HK-2 (cell line): ENCODE data around the gene CCL4L2.
"Not testable (repeated sequence)": the region's sequence is repeated elsewhere in the genome, so short reads cannot be mapped to it uniquely, and the experiment has no call there.

Experiments used
- DNase-seq: peaks from one replicate; pipeline ENCODE4 v3.0.0-alpha.2; 2018; ENCODE audit not compliant: unreplicated experiment

The CCL4L2 gene

DNA sequence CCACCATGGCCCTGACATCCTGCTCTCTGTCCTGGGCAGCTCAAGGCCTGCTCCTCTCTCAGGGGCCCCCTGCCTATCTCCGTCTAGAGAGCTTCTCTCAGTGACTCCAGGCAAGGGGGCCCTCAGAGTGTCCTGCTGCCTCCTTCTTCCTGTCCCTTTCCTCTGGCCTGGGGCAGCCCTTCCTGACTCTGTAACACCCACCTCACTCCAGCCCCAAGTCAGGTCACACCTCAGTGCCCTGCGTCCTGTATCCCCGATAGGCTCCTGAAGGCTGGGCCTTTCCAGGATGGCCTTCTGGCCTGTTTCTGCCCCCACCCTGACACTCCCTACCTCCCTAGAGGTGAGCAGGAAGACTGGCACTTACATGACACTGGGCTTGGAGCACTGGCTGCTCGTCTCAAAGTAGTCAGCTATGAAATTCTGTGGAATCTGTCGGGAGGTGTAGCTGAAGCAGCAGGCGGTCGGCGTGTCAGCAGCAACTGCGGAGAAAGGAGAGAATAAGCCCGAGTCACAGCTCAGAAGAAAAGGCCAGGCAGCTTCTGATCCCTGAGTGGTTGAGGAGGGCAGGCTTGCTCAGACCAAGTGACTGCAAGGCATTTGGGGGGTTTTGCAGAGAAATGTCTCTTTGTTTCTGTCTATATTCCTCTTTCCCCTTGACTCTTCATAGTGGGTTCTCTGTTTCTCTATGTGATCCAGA lies 15.3 kb upstream of the CCL4L2 start:
- no peak for DNase-seq

GRCh38 chr17:36196131-36196486 lies 14.8 kb upstream of the CCL4L2 start:
- no peak for DNase-seq

DNA sequence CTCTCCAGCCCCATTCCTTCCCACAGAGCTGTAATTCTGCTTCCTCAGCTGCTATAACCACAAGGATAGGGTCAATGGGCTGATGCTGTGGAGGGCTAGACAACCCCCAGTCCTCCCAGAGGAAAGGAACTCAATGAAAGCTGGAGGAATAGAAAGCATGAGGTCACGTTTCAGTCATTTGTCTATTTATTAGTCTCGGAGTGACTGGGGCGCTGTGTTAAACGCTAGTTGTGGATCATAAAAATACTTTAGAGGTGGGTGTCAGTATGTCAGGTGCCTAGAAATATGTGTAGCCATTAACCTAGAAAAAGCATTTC lies 13.5 kb upstream of the CCL4L2 start:
- no peak for DNase-seq

DNA sequence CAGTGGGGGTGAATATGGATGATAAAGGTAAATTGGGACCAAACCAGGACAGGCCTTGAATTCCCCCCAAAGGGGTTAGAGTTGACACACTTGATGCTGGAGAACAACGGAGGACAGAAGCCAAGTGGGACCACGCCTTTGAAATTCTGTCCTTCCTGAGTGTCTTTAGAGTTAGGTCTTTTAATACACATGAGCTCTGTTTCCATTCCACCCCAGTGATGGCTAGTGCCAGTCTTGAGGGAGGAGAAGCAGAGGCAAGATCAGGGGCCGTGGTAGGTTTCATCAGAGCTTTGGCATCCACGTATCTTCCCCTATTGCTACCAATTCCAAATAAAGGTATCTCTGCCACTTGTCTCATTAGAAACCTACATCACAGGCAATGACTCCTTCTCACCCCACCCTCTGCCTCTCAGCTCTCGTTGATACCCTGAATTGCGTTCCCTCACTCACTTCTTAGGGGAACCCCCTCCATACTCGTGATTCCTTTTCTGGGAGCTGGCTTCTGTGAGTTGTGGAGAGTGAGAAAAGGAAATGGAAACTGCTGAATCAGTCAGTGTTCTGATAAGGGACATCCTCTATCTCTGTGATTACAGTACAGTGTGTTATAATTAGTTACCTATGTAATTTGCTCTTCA lies 11.9 kb upstream of the CCL4L2 start:
- DNase-seq, result no peak

DNA sequence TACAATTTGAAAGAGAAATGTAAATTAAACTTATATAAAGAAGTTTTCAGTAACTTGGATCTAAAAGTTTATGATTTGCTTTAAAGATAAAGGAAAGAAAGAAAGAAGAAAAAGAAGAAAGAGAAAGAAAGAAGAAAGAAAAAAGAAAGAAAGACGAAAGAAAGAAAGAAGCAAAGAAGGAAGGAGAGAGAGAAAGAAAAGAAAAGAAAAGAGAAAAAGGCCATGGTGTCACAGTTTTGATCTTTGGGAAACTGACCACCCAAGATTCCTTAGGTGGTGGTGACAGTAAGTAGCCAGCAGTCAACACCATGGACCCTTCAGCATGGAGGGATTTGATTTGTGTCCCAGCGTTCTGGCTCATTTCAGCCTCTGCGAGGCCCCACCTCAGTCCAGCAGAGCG lies 9.8 kb upstream of the CCL4L2 start:
- DNase-seq, result not testable (repeated sequence)

DNA sequence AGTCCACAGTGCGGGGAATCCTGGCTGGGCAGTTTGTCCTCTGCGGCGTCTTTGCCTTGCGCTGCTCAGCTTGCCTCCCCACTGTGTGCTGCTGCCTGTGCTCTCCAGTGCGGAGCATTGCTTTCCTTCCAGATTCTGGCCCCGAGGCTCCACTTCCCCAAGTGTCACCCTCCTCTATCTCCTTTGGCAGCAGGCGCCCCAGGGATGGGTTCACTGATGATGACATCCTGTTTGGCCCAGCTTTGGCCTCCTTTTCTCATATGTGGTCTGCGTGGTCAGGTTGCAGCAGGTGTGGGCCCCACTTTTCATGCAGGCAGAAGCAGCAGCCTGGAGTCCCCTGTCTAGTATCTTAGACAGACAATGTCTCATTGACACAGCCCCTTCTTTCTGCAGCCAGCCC lies 9.4 kb upstream of the CCL4L2 start:
- DNase-seq, result not testable (repeated sequence)

DNA sequence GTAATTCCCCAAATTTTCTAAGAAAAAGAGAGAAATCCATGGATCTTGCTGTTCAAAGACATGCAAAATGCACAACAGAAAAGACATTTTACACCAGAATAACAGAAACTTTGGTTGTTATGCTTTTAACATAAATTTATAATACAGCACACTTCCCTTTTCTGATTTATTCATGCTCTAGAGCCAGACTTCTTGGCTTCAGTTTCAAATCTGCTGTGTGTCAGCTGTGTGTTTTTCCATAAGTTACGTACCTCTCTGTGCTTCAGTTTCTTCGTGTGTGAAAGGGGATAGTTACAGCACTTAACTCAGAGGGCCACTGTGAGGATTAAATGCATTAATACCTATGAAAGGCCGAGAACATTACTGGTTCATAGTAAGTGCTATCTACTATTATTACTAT lies 7.5 kb upstream of the CCL4L2 start:
- no peak for DNase-seq

DNA sequence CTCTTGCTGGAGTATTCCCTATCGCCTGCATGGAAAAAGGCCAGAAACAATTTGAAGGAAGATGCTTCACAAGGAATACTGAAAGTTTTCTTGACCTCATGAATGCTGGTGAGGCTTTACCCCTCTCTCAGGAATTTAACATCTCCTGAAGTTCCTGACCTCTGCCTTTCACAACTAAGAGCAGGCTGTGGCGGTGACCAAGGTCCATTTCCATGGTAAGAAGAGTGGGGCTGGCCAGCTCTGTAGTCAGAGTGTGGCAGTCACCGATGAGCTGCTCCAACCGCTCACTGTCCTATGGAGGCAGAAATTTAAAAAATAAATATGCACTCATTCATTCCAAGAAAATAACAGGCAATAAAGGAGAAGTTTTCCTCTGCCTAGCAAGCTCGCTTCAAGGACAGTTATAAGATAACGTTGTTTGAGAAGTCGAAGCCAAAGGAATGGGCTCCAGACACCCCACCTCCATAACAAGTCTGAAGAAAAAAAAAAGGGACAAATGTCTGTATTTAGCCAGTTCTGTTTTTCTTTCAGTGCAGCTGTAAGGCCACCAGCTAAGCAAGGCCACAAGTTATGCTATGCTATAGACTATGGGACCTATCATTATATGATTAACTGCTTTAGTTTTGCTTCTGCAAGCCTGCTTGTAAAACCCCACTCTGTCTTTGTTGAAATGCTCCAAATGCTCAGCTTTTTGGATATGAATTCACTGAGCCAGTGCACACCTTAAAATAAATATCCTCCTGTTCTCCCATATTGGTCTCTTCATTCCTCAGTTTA lies 6.0 kb upstream of the CCL4L2 start:
- no peak for DNase-seq

- no peak for DNase-seq
Observed at GRCh38 chr17:36205637-36206485, 5.0 kb upstream of the CCL4L2 start.

- DNase-seq, result not testable (repeated sequence)
Observed at GRCh38 chr17:36206486-36206821, 4.4 kb upstream of the CCL4L2 start.

DNA sequence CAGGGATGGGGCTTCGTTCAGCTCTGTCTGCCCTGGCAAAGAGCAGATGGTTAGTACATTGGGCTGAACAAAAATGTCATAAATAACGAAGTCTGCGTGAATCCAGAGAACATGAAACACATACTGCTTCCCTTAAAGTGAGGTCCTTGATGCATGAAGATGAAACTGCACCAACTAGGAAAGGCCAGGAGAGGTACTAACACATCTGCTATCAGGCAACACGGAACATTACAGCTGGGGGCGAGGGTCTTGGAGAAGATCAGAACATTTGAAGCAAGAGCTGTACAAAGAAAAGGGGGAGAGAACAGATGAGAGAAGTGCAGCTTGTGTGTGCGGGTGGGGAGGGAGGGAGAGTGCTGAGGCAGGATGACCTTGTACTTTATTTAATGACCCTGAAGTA lies 3.5 kb upstream of the CCL4L2 start:
- not testable (repeated sequence) for DNase-seq

GRCh38 chr17:36209575-36209974 lies 1.3 kb upstream of the CCL4L2 start:
- DNase-seq, result no peak

DNA sequence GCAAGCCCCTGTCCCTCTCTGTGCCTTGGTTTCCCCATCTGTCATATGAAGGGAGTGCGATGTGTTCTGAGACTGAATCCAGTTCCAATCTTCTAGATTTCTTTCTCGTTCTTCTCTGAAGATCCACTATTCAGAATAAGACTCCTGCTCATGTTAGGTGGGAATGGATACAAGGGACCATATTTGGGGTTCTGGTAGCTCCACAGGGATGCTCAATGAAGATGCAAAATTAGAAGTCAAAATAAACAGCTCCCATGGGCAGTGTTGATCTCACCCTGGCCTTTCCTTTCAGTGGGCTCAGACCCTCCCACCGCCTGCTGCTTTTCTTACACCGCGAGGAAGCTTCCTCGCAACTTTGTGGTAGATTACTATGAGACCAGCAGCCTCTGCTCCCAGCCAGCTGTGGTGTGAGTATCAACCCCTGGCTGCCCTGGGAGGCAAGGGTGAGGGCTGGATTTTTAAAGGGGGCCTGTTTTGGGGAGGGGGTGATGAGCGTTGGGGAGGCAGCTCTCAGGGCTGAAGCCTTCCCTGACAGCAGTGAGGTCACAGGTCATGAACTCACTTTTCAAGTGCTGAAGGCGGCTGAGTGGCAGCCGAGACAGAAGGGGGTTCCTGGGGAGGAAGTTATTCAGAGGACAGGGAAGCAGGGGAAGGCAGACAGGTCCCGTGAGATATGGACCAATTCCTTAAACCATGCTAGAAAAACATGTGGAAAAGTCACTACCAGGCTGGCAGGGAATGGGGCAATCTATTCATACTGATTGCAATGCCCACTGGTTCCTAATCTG lies 815 bp downstream of the CCL4L2 start:
- not testable (repeated sequence) for DNase-seq

DNA sequence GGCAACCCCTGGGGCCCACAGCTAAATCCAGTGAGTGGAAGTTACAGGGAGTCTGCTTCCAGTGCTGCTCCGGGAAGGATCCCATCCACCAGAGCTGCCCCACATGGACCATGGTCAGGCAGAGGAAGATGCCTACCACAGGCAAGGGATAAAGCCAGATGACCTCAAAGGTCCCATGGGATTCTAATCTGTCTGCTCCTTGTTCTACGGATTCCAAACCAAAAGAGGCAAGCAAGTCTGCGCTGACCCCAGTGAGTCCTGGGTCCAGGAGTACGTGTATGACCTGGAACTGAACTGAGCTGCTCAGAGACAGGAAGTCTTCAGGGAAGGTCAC lies 1.4 kb downstream of the CCL4L2 start:
- DNase-seq, result no peak

GRCh38 chr17:36212966-36213365 lies 2.1 kb downstream of the CCL4L2 start:
- DNase-seq, result no peak

DNA sequence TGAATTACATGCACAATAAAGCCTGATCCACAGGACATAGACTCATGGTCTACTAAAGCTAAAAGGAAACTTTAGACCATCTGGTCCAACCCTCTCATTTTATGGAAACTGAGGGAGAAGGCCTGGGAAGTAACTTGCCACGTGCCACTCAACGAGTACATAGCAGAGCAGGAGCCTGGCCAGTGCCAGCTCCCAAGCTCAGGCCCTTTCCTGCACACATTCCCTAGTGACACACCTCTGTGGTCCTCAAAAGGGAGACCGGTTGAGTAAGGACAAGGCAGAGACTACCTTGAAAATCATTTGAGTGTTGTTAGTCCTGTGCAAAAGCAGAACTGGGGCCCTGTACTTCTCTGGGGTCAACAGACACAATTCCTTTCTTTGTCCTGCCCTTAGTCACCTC lies 2.8 kb downstream of the CCL4L2 start:
- no peak for DNase-seq

- no peak for DNase-seq
Observed at GRCh38 chr17:36214918-36215317, 4.1 kb downstream of the CCL4L2 start.

GRCh38 chr17:36215406-36216308 lies 4.8 kb downstream of the CCL4L2 start:
- not testable (repeated sequence) for DNase-seq

- DNase-seq, result not testable (repeated sequence)
Observed at GRCh38 chr17:36219556-36219955, 8.7 kb downstream of the CCL4L2 start.

GRCh38 chr17:36220737-36221580 lies 10.1 kb downstream of the CCL4L2 start:
- DNase-seq, result not testable (repeated sequence)
